Measurements from ENCODE around the gene WDTC1.

- TF ChIP-seq EZH2 (IDR thresholded peaks at IDR 0.05; ENCODE audit: low read length, unreplicated experiment), result no peak
- TF ChIP-seq CTCF (conservative IDR thresholded peaks at IDR 0.05; ENCODE audit: low read depth, low read length), result no peak
Observed at GRCh38 chr1:27314169-27314568, 79.7 kb downstream of the WDTC1 start.
